ENCODE measurements around the gene EQTN. TPM values are rescaled to one million over a fixed set of nuclear protein-coding genes. Genes with fewer than 3 reads are reported as not detected.

Gene EQTN
- total and polyA plus RNA-seq, 2 of the 13 experiments (the other 11 are each of a cell fraction or from before 2014, with no cell fraction given): not detected

GRCh38 chr9:27337236-27337635 is 40.3 kb upstream of the EQTN start (continued):
- TF ChIP-seq HOXD1 (CRISPR knock-in tag; IDR thresholded peaks at IDR 0.05) (no peak), PHF8 (CRISPR knock-in tag; IDR thresholded peaks at IDR 0.05) (no peak), NONO (IDR thresholded peaks at IDR 0.05) (no peak), NONO (CRISPR knock-in tag; conservative IDR thresholded peaks at IDR 0.05) (no peak), HNF1A (IDR thresholded peaks at IDR 0.05; ENCODE audit: low read depth) (no peak), HNF1A (CRISPR knock-in tag; IDR thresholded peaks at IDR 0.05; ENCODE audit: borderline replicate concordance) (no peak), TAF15 (IDR thresholded peaks at IDR 0.05; ENCODE audit: low read depth, low read length, poor library complexity, severe bottlenecking) (no peak)

GRCh38 chr9:27336829-27337228 is 39.9 kb upstream of the EQTN start:
- H3K9ac ChIP-seq (ENCODE audit: insufficient read depth, low read depth, low read length): no peak overlapping the region
- H3K27me3 ChIP-seq (ENCODE audit: control insufficient read depth in 1 of 2, insufficient read depth in 2 of 2, low read length in 2 of 2): peaks cover 0 to 7% of the 10 kb centered on the region in 2 experiments; a peak in 1 of 5 replicates
- no peak overlapping the region for H2AFZ ChIP-seq (ENCODE audit: low read length)
- 66% methylated on average over 6 of the region's 10 CpGs for WGBS (ENCODE audit: low lambda C conversion rate)
- DNase-seq (ENCODE audit: low spot score) (no peak), FAIRE-seq (no peak), ATAC-seq (no peak)
- in situ Hi-C loops (cut with HindIII; ENCODE audit: extremely low pct_ligation_motif_present, low pct_unique_long_range_greater_than_20kb): loop anchor here (25.0 kb wide), 1 partner anchor 725 kb away; no protein-coding TSS in a partner anchor
- POLR2A ChIA-PET: no interaction called here
- H4K20me1 ChIP-seq (ENCODE audit: insufficient read depth, low read length): no peaks in the 10 kb centered on the region
- no peaks in the 10 kb centered on the region for H3K36me3 ChIP-seq (replicated peaks in 1 of 2; ENCODE audit: control insufficient read depth in 1 of 2, insufficient read depth in 2 of 2, low read length in 2 of 2)
- no peaks in the 10 kb centered on the region for H3K9me3 ChIP-seq (ENCODE audit: low read length)
- no peak overlapping the region for H3K4me2 ChIP-seq (ENCODE audit: low read depth, low read length)
- no peaks in the 10 kb centered on the region for H3K79me2 ChIP-seq (ENCODE audit: insufficient read depth, low read length)
- H3K4me3 ChIP-seq (replicated peaks in 1 of 3; ENCODE audit: insufficient read depth in 1 of 3, low read depth in 2 of 3, low read length in 3 of 3): no peak overlapping the region
- CTCF ChIA-PET (ENCODE audit: low intra/inter-chr PET ratio, low total read pairs): interaction anchor here (1.1 kb wide), 1 partner anchor 193 kb away, joined by 3 read pairs; the partner anchor contains the start of gene MOB3B
- no TSS peak for BruUV-seq (replicated peaks)
- H3K27ac ChIP-seq (ENCODE audit: extremely low read length, insufficient read depth, low read length): no peak overlapping the region
- intact Hi-C loops (cut with micrococcal nuclease; ENCODE audit: unreplicated experiment): no loop called here
- H3K4me1 ChIP-seq (ENCODE audit: insufficient read depth, low read length): no peaks in the 10 kb centered on the region
- TF ChIP-seq ZNF256 (CRISPR knock-in tag; conservative IDR thresholded peaks at IDR 0.05) (no peak), ZNF12 (CRISPR knock-in tag; IDR thresholded peaks at IDR 0.05) (no peak), UBTF (CRISPR knock-in tag; IDR thresholded peaks at IDR 0.05) (no peak), ZNF740 (CRISPR knock-in tag; IDR thresholded peaks at IDR 0.05) (no peak), PAXIP1 (CRISPR knock-in tag; conservative IDR thresholded peaks at IDR 0.05) (no peak), TBX3 (IDR thresholded peaks at IDR 0.05; ENCODE audit: borderline replicate concordance) (no peak), ZNF839 (CRISPR knock-in tag; IDR thresholded peaks at IDR 0.05; ENCODE audit: borderline replicate concordance) (no peak)

Data from HepG2 (cell line).